Peyer's patch (tissue), 4 donors: ENCODE results near the gene RBPJL.

Source experiments
- CTCF ChIP-seq, 6 experiments: fragments of 450-650 bp in 4 of 6; fragments of 200-600 bp in 2 of 6; sonication (generic) in 1 of 6; IDR thresholded peaks; one replicate each; pipeline ENCODE4 v1.5.1; 2017 to 2019; ENCODE audit warnings: antibody characterized with exemption in 6 of 6, mild to moderate bottlenecking in 3 of 6, moderate library complexity in 1 of 6
- POLR2A ChIP-seq, 2 donors: fragments of 450-650 bp; IDR thresholded peaks; one replicate each; pipeline ENCODE4 v1.5.1; 2017; ENCODE audit warnings: antibody characterized with exemption in 2 of 2, mild to moderate bottlenecking in 2 of 2, moderate library complexity in 2 of 2

GRCh38 chr20:45312241-45312640 is 5.6 kb downstream of the RBPJL start:
- TF ChIP-seq CTCF (IDR thresholded peaks at IDR 0.05) (no peak), POLR2A (IDR thresholded peaks at IDR 0.05) (no peak)
